ENCODE data around the gene MAP2. TPM values are rescaled to one million over a fixed set of nuclear protein-coding genes. Genes with fewer than 3 reads are reported as not detected.

Gene MAP2
- total and polyA plus RNA-seq, 2 experiments from 2014 or later, result 2.9 to 4.4 TPM

DNA sequence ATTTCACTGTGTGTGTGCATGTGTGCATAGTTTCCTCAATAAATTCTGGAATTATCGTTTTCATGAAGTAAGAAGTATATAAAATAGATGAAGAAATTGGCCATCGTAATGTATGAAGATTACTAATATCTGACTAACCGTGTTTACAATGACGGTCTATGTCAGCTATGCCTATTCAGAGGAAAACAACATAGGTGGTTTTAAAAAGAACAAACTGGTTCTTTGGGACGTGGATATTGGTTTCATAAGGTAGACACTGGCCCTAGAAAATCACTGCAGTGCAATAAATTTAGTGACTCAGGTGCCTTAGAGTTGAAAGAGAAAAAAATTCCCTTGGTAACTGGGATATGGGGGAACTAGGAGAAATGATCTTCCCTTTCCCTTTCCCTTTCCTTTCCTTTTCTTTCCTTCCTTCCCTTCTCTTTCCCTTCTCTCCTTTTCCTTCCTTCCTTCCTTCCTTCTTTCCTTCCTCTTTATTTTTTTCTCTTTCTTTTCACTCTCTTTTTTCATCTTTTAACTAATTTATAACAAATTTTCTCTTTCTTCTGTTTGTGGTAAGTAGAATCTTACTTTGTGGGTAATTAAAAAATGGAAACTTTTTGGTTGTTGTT, 36.4 kb downstream of the MAP2 start:
- ATAC-seq (no peak), DNase-seq (ENCODE audit: low spot score) (no peak)
- H3K27ac Mint-ChIP-seq, result no peak overlapping the region
- TF ChIP-seq POLR2AphosphoS5 (IDR thresholded peaks at IDR 0.05; ENCODE audit: low read depth) (no peak), STAT1 (IDR thresholded peaks at IDR 0.05; ENCODE audit: unreplicated experiment) (no peak), JUNB (IDR thresholded peaks at IDR 0.05; ENCODE audit: unreplicated experiment) (no peak), CREB1 (CRISPR knock-in tag; IDR thresholded peaks at IDR 0.05; ENCODE audit: low read depth) (no peak), EZH2phosphoT487 (IDR thresholded peaks at IDR 0.05; ENCODE audit: unreplicated experiment) (no peak), ZNF114 (CRISPR knock-in tag; IDR thresholded peaks at IDR 0.05) (no peak), ZNF331 (CRISPR knock-in tag; IDR thresholded peaks at IDR 0.05; ENCODE audit: low read depth) (no peak)
- TF ChIP-seq, protein P1, sequence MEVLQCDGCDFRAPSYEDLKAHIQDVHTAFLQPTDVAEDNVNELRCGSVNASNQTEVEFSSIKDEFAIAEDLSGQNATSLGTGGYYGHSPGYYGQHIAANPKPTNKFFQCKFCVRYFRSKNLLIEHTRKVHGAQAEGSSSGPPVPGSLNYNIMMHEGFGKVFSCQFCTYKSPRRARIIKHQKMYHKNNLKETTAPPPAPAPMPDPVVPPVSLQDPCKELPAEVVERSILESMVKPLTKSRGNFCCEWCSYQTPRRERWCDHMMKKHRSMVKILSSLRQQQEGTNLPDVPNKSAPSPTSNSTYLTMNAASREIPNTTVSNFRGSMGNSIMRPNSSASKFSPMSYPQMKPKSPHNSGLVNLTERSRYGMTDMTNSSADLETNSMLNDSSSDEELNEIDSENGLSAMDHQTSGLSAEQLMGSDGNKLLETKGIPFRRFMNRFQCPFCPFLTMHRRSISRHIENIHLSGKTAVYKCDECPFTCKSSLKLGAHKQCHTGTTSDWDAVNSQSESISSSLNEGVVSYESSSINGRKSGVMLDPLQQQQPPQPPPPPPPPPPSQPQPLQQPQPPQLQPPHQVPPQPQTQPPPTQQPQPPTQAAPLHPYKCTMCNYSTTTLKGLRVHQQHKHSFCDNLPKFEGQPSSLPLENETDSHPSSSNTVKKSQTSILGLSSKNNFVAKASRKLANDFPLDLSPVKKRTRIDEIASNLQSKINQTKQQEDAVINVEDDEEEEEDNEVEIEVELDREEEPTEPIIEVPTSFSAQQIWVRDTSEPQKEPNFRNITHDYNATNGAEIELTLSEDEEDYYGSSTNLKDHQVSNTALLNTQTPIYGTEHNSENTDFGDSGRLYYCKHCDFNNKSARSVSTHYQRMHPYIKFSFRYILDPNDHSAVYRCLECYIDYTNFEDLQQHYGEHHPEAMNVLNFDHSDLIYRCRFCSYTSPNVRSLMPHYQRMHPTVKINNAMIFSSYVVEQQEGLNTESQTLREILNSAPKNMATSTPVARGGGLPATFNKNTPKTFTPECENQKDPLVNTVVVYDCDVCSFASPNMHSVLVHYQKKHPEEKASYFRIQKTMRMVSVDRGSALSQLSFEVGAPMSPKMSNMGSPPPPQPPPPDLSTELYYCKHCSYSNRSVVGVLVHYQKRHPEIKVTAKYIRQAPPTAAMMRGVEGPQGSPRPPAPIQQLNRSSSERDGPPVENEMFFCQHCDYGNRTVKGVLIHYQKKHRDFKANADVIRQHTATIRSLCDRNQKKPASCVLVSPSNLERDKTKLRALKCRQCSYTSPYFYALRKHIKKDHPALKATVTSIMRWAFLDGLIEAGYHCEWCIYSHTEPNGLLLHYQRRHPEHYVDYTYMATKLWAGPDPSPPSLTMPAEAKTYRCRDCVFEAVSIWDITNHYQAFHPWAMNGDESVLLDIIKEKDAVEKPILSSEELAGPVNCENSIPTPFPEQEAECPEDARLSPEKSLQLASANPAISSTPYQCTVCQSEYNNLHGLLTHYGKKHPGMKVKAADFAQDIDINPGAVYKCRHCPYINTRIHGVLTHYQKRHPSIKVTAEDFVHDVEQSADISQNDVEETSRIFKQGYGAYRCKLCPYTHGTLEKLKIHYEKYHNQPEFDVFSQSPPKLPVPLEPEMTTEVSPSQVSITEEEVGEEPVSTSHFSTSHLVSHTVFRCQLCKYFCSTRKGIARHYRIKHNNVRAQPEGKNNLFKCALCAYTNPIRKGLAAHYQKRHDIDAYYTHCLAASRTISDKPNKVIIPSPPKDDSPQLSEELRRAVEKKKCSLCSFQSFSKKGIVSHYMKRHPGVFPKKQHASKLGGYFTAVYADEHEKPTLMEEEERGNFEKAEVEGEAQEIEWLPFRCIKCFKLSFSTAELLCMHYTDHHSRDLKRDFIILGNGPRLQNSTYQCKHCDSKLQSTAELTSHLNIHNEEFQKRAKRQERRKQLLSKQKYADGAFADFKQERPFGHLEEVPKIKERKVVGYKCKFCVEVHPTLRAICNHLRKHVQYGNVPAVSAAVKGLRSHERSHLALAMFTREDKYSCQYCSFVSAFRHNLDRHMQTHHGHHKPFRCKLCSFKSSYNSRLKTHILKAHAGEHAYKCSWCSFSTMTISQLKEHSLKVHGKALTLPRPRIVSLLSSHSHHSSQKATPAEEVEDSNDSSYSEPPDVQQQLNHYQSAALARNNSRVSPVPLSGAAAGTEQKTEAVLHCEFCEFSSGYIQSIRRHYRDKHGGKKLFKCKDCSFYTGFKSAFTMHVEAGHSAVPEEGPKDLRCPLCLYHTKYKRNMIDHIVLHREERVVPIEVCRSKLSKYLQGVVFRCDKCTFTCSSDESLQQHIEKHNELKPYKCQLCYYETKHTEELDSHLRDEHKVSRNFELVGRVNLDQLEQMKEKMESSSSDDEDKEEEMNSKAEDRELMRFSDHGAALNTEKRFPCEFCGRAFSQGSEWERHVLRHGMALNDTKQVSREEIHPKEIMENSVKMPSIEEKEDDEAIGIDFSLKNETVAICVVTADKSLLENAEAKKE (CRISPR knock-in tag; IDR thresholded peaks at IDR 0.05), result no peak
- TF ChIP-seq, protein P2, sequence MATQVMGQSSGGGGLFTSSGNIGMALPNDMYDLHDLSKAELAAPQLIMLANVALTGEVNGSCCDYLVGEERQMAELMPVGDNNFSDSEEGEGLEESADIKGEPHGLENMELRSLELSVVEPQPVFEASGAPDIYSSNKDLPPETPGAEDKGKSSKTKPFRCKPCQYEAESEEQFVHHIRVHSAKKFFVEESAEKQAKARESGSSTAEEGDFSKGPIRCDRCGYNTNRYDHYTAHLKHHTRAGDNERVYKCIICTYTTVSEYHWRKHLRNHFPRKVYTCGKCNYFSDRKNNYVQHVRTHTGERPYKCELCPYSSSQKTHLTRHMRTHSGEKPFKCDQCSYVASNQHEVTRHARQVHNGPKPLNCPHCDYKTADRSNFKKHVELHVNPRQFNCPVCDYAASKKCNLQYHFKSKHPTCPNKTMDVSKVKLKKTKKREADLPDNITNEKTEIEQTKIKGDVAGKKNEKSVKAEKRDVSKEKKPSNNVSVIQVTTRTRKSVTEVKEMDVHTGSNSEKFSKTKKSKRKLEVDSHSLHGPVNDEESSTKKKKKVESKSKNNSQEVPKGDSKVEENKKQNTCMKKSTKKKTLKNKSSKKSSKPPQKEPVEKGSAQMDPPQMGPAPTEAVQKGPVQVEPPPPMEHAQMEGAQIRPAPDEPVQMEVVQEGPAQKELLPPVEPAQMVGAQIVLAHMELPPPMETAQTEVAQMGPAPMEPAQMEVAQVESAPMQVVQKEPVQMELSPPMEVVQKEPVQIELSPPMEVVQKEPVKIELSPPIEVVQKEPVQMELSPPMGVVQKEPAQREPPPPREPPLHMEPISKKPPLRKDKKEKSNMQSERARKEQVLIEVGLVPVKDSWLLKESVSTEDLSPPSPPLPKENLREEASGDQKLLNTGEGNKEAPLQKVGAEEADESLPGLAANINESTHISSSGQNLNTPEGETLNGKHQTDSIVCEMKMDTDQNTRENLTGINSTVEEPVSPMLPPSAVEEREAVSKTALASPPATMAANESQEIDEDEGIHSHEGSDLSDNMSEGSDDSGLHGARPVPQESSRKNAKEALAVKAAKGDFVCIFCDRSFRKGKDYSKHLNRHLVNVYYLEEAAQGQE (IDR thresholded peaks at IDR 0.05; ENCODE audit: unreplicated experiment), result no peak
- TF ChIP-seq, protein P3, sequence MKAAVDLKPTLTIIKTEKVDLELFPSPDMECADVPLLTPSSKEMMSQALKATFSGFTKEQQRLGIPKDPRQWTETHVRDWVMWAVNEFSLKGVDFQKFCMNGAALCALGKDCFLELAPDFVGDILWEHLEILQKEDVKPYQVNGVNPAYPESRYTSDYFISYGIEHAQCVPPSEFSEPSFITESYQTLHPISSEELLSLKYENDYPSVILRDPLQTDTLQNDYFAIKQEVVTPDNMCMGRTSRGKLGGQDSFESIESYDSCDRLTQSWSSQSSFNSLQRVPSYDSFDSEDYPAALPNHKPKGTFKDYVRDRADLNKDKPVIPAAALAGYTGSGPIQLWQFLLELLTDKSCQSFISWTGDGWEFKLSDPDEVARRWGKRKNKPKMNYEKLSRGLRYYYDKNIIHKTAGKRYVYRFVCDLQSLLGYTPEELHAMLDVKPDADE (IDR thresholded peaks at IDR 0.05), result no peak
- H3K4me2 ChIP-seq, result no peak overlapping the region
- no peaks in the 10 kb centered on the region for H3K36me3 ChIP-seq (ENCODE audit: insufficient read depth)
- H3K27me3 ChIP-seq (ENCODE audit: insufficient read depth), result no peaks in the 10 kb centered on the region
- no peaks in the 10 kb centered on the region; the same call in 2 of the 3 replicates for H3K36me3 Mint-ChIP-seq (ENCODE audit: low read depth)
- H3K9me3 Mint-ChIP-seq, result no peaks in the 10 kb centered on the region
- no peak overlapping the region for H3K4me3 ChIP-seq
- H3K27ac ChIP-seq (ENCODE audit: low read depth), result no peak overlapping the region
- no peaks in the 10 kb centered on the region for H3F3A ChIP-seq (replicated peaks; ENCODE audit: low read depth)
- peaks cover 17% of the 10 kb centered on the region for H3K4me1 ChIP-seq (ENCODE audit: insufficient read depth)
- no peak overlapping the region for H2AFZ ChIP-seq
- peaks cover 32% of the 10 kb centered on the region for H3K4me1 Mint-ChIP-seq
- H3K9me2 ChIP-seq (ENCODE audit: insufficient read depth), result no peaks in the 10 kb centered on the region
- H3K79me2 ChIP-seq (replicated peaks; ENCODE audit: insufficient read depth), result no peaks in the 10 kb centered on the region
- H4K20me1 ChIP-seq (replicated peaks; ENCODE audit: insufficient read depth), result no peaks in the 10 kb centered on the region
- H3K27me3 Mint-ChIP-seq (ENCODE audit: insufficient read depth, low read depth, poor library complexity), result peaks cover 2% of the 10 kb centered on the region
- H3K4me3 Mint-ChIP-seq, result no peak overlapping the region

All from GM23338 (cell line).